Endothelial cell of umbilical vein (primary cell): Measurements from ENCODE around the gene IFIT3. TPM values are rescaled to one million over a fixed set of nuclear protein-coding genes. Genes with fewer than 3 reads are reported as not detected.

ENCODE experiments used
- BruUV-seq: library from RNA; stranded (reverse); fragments of 400-500 nt; replicated peaks from 2 replicates; lab custom pipeline; 2021; lab: Mats Ljungman, UMichigan
- CTCF ChIA-PET: fragments of 300-600, 350-600 bp; sonication (Branson Sonifier 250); formaldehyde crosslinking; loops from one replicate; lab custom pipeline; 2021; ENCODE audit warnings: antibody characterized with exemption, inconsistent platforms; lab: Charles Lee
- POLR2A ChIA-PET: fragments of 300-600, 350-600 bp; sonication (Branson Sonifier 250); formaldehyde crosslinking; loops from one replicate; lab custom pipeline; 2021; ENCODE audit warnings: antibody characterized with exemption, inconsistent platforms; lab: Charles Lee
- DNase-seq: peaks from one replicate; pipeline ENCODE4 v3.0.0-alpha.2; 2011; ENCODE audit warnings: low read depth, low spot score
- FAIRE-seq: peaks from 2 replicates; lab custom pipeline; 2011; peaks lifted over from hg19 to GRCh38; lab: Jason Lieb, UNC
- H2AFZ ChIP-seq: 2 replicates; pipeline ENCODE4 v1.6.0; 2012; ENCODE audit warnings: low read depth, low read length, control low read depth, inconsistent platforms
- H3K27ac ChIP-seq: 2 replicates; pipeline ENCODE4 v1.5.1; 2011; ENCODE audit warnings: low read depth, mild to moderate bottlenecking, control low read depth, low read length, moderate library complexity; ENCODE audit not compliant: insufficient read depth
- H3K27me3 ChIP-seq, 2 experiments: 2 replicates each; pipeline versions ENCODE4 v1.6.0 to v1.6.1; 2011; ENCODE audit warnings: low read length in 2 of 2, mixed read lengths in 1 of 2; ENCODE audit not compliant: control insufficient read depth in 2 of 2, insufficient read depth in 2 of 2
- H3K36me3 ChIP-seq, 2 experiments: 2 replicates in 1 of 2; 3 replicates in 1 of 2; pipeline ENCODE4 v1.5.1; 2011; ENCODE audit warnings: low read length in 2 of 2, mild to moderate bottlenecking in 1 of 2, moderate library complexity in 1 of 2; ENCODE audit not compliant: control insufficient read depth in 2 of 2, insufficient read depth in 2 of 2; ENCODE audit errors: extremely low read depth in 1 of 2
- H3K4me1 ChIP-seq: 3 replicates; pipeline ENCODE4 v1.5.1; 2011; ENCODE audit warnings: mild to moderate bottlenecking, low read length; ENCODE audit not compliant: control insufficient read depth, insufficient read depth; ENCODE audit errors: extremely low read depth
- H3K4me2 ChIP-seq: 2 replicates; pipeline ENCODE4 v1.6.1; 2011; ENCODE audit warnings: low read length, control low read depth, mixed read lengths; ENCODE audit not compliant: insufficient read depth
- H3K4me3 ChIP-seq, 3 experiments: fragments of 200-600 bp in 1 of 3; sonication (generic), shearing (Covaris generic) in 1 of 3; replicated peaks in 1 of 3; 2 replicates each; pipeline ENCODE4 v1.5.1; 2011 to 2016; ENCODE audit warnings: control low read depth in 3 of 3, low read length in 3 of 3, mild to moderate bottlenecking in 2 of 3, inconsistent platforms in 1 of 3, low read depth in 1 of 3, moderate library complexity in 1 of 3; ENCODE audit not compliant: insufficient read depth in 1 of 3
- H3K79me2 ChIP-seq: 2 replicates; pipeline ENCODE4 v1.6.0; 2012; ENCODE audit warnings: low read length, inconsistent platforms; ENCODE audit not compliant: control insufficient read depth, insufficient read depth
- H3K9ac ChIP-seq: replicated peaks from 2 replicates; pipeline ENCODE3; 2011; ENCODE audit warnings: low read length, control low read depth; ENCODE audit not compliant: insufficient read depth; ENCODE audit errors: extremely low read depth
- H3K9me1 ChIP-seq: replicated peaks from 3 replicates; pipeline ENCODE4 v1.6.0; 2011; ENCODE audit warnings: mild to moderate bottlenecking, low read length; ENCODE audit not compliant: control insufficient read depth, insufficient read depth; ENCODE audit errors: extremely low read depth
- H3K9me3 ChIP-seq: replicated peaks from 2 replicates; pipeline ENCODE4 v1.5.1; 2012; ENCODE audit warnings: low read length, inconsistent platforms; ENCODE audit not compliant: control insufficient read depth, insufficient read depth
- H4K20me1 ChIP-seq: replicated peaks from 2 replicates; pipeline ENCODE3; 2011; ENCODE audit warnings: mild to moderate bottlenecking, low read length; ENCODE audit not compliant: control insufficient read depth, insufficient read depth; ENCODE audit errors: extremely low read depth
- CTCF ChIP-seq, 2 donors: IDR thresholded peaks; 1 replicate in 1 of 2; 2 replicates in 1 of 2; pipeline ENCODE4 v1.5.1; 2011; ENCODE audit warnings: low read length in 2 of 2, mild to moderate bottlenecking in 2 of 2, moderate library complexity in 2 of 2, control low read depth in 1 of 2, inconsistent platforms in 1 of 2, low read depth in 1 of 2; ENCODE audit not compliant: insufficient read depth in 1 of 2; ENCODE audit errors: extremely low read depth in 1 of 2
- EZH2 ChIP-seq: IDR thresholded peaks from 2 replicates; pipeline ENCODE4 v1.6.1; 2012; ENCODE audit warnings: borderline replicate concordance, low read depth, mild to moderate bottlenecking, moderate library complexity, low read length, inconsistent platforms; ENCODE audit not compliant: severe bottlenecking
- FOS ChIP-seq: IDR thresholded peaks from 2 replicates; pipeline ENCODE4 v1.6.1; 2011; ENCODE audit warnings: mild to moderate bottlenecking, low read length, moderate library complexity, borderline replicate concordance; ENCODE audit not compliant: insufficient read depth
- GATA2 ChIP-seq: IDR thresholded peaks from 2 replicates; pipeline ENCODE4 v1.7.0; 2011; ENCODE audit warnings: low read depth, mild to moderate bottlenecking, moderate library complexity, mixed read lengths, low read length; ENCODE audit not compliant: insufficient read length, insufficient read depth
- JUN ChIP-seq: IDR thresholded peaks from 2 replicates; pipeline ENCODE4 v1.6.1; 2011; ENCODE audit warnings: borderline replicate concordance, low read depth; ENCODE audit not compliant: insufficient read length, insufficient read depth
- MAX ChIP-seq: IDR thresholded peaks from 2 replicates; pipeline ENCODE4 v1.6.1; 2011; ENCODE audit not compliant: insufficient read depth, insufficient read length
- MYC ChIP-seq: IDR thresholded peaks from one replicate; pipeline ENCODE4 v1.6.1; 2011; ENCODE audit warnings: mild to moderate bottlenecking, low read depth, low read length
- POLR2A ChIP-seq: IDR thresholded peaks from 2 replicates; pipeline ENCODE4 v1.6.1; 2012; ENCODE audit warnings: low read depth, mild to moderate bottlenecking, control low read depth, low read length
- POLR2AphosphoS5 ChIP-seq: IDR thresholded peaks from 2 replicates; pipeline ENCODE4 v1.6.1; 2012; ENCODE audit warnings: low read depth, mild to moderate bottlenecking, control low read depth, low read length, moderate library complexity; ENCODE audit not compliant: insufficient read depth
- dilution Hi-C: fragments of 300-500 bp; cut with MboI; formaldehyde crosslinking; loops from one replicate; pipeline ENCODE4 v1.15.0; 2019; ENCODE audit warnings: low sequenced_read_pairs; ENCODE audit not compliant: extremely low pct_ligation_motif_present
- intact Hi-C: fragments of 100-400 bp; cut with micrococcal nuclease; formaldehyde crosslinking; loops from one replicate; pipeline ENCODE4 v1.10.0; 2022
- polyA plus RNA-seq, 4 experiments: library from polyadenylated mRNA; depleted of rRNA in 3 of 4; stranded (reverse) in 3 of 4; unstranded in 1 of 4; fragments of >200 nt; gene quantifications; 2 replicates each; pipeline versions ENCODE4 v1.2.1 to v1.2.3, GENCODE V29; 2011 to 2012; ENCODE audit warnings: missing spikeins in 1 of 4
- total RNA-seq: library from RNA; stranded (reverse); gene quantifications from 2 replicates; pipeline ENCODE4 v1.2.3, GENCODE V29; 2021

Gene IFIT3
- total and polyA plus RNA-seq, 2 donors (not counting 3 experiments of a cell fraction or from before 2014, with no cell fraction given), result 1.2 to 3.1 TPM

GRCh38 chr10:89332123-89332633 is 4.4 kb downstream of the IFIT3 start:
- Histone ChIP-seq H3K36me3 (no peaks in the 10 kb centered on the region), H3K9me1 (no peaks in the 10 kb centered on the region), H3K4me2 (peak overlapping the region; percentile 44), H4K20me1 (no peaks in the 10 kb centered on the region), H3K27me3 (no peaks in the 10 kb centered on the region), H3K79me2 (no peaks in the 10 kb centered on the region), H3K9me3 (no peaks in the 10 kb centered on the region), H3K27ac (no peak overlapping the region), H2AFZ (peak overlapping the region; percentile 57), H3K9ac (no peak overlapping the region), H3K4me3 (no peak overlapping the region), H3K4me1 (peaks cover 15% of the 10 kb centered on the region)
- dilution Hi-C loops (no loop called here), intact Hi-C loops (no loop called here)
- DNase-seq, result peak; percentile 60
- ChIA-PET POLR2A (no interaction called here), CTCF (interaction anchor here (1.4 kb wide), 1 partner anchor 37 kb away, joined by 7 read pairs; no protein-coding TSS in a partner anchor)
- no peak for FAIRE-seq
- TF ChIP-seq POLR2A (no peak), FOS (no peak), MYC (no peak), CTCF (IDR thresholded peaks at IDR 0.05; ENCODE audit: extremely low read depth in 1 of 2, insufficient read depth in 1 of 2, low read depth in 1 of 2, low read length in 2 of 2) (no peak), MAX (no peak), POLR2AphosphoS5 (no peak), JUN (no peak), GATA2 (no peak), EZH2 (no peak)
- BruUV-seq, result no TSS peak
